ENCODE results near the gene ITGB1. TPM values are rescaled to one million over a fixed set of nuclear protein-coding genes. Genes with fewer than 3 reads are reported as not detected.
A peak's percentile ranks its signal among the peaks of the same experiment; 100 is the strongest.
"Not testable (repeated sequence)": the region's sequence is repeated elsewhere in the genome, so short reads cannot be mapped to it uniquely, and the experiment has no call there.

ITGB1 gene
- total RNA-seq, 2 donors from 2014 or later = 1,298 to 1,367 TPM

DNA sequence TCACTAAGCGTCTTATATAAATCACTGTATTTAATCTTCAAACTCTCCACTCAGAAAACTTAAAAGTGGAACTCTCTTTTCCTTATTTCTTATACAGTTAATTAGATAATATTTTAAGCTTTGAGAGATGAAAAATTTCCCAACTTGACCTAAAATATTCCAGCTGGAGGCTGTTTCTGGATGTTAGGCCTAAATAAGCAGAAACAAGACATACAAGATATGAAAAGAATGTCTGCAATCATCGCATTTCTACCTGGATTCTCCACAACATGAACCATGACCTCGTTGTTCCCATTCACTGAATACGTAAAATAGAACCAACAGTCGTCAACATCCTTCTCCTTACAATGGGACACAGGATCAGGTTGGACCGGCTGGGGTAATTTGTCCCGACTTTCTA is 48.1 kb downstream of the ITGB1 start:
- DNase-seq (ENCODE audit: low spot score); intact Hi-C loops (cut with DNase I): not testable (repeated sequence)

DNA sequence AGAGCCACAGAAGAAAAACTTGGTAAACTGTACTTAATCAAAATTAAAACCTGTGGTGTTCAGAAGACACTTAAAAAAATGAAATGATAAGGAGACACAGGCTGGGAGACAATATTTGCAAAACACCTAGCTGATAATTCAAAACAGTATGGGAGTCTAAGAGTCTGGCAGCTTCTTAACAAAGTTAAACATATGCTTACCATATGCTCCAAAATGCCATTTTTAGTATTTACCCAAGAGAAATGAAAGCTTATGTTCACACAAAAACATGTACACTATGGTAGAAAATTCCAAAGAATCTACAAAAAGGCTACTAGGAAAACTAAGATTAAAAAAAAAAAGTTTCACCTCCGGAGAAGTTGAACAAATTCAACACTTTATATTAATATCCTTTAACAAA is 48.6 kb downstream of the ITGB1 start:
- intact Hi-C loops (cut with DNase I) = no loop called here
- DNase-seq (ENCODE audit: low spot score) = no peak

DNA sequence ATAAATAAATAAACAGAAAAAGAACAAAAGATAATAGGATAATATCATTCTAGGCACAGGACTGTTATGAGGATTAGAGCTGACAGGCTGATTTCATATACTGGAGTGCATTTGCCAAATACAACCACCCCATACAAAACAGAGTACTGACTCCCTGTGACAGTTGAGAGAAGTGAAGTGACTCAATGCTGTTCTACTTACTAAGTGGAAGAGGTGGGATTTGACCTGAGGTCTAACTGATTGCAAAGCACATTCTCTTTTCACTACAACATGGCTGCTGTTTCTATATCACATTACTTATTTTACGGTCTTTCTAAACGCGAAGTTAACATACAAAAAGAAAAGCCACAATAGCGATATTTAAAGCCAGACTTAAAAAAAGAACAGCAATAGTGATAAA is 51.4 kb downstream of the ITGB1 start:
- no peak for DNase-seq (ENCODE audit: low spot score)
- intact Hi-C loops (cut with DNase I) = no loop called here

DNA sequence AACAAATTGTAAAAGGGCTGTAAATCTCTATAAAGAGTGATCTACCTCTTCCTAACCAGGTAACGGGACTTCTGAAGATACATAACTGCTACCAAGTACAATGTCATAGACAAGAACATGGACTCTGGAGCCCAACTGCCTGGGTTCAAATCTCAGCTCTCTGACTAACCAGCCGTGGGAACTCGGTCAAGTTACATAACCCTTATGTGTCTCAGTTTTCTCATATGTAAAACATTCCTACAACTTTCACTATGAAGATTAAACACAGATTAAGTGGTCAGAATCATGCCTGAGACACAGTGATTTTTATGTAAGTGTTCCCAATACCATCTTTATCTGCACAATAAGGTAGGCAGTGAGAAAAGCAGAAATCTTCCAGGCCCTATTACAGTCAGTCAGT is 52.6 kb downstream of the ITGB1 start:
- intact Hi-C loops (cut with DNase I) = no loop called here
- no peak for DNase-seq (ENCODE audit: low spot score)

DNA sequence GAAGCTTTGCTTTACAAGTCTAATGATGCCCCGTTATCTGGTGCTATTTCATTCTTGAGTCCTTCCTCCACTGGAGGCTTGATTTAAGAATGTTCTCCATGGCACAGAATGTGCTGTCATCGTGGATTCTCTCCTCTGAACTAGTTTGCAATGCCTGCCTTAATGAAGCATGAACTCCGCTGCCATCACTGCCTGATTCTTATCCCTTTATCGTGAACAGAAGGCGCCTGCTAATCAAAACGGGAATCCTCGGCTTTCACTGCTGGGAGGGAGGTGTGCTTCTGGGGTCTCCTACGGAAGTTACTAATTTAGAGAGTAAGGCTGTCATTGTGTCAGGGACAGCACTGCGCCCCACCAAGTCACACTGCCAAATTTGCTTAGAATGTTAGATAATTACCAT is 56.2 kb downstream of the ITGB1 start:
- no peak for DNase-seq (ENCODE audit: low spot score)
- intact Hi-C loops (cut with DNase I) = no loop called here

DNA sequence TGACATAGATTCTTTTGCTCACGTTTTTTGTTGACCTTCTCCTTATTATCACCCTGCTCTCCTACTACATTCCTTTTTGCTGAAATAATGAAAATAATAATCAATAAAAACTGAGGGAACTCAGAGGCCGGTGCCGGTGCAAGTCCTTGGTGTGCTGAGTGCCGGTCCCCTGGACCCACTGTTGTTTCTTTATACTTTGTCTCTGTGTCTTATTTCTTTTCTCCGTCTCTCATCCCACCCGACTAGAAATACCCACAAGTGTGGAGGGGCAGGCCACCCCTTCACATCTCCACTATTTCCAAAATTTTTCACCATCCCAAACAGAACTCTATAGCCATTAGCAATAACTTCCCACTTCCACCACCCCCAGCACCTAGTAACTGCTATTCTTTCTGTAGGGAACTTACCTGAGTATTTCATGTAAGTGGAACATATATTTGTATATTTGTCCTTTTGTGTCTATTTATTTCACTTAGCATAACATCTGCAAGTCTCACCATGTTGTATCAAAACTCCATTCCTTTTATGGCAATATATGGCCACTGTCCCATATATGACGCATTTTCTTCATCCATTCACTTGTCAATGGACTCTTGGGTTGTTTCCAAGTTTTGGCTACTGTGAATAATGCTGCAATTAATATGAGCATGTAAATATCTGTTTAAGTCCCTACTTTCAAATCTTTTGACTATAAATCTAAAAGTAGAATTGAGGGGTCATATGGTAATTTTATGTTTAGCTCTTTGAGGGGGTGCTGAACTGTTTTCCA is 62.6 kb downstream of the ITGB1 start:
- intact Hi-C loops (cut with DNase I); DNase-seq (ENCODE audit: low spot score): not testable (repeated sequence)

DNA sequence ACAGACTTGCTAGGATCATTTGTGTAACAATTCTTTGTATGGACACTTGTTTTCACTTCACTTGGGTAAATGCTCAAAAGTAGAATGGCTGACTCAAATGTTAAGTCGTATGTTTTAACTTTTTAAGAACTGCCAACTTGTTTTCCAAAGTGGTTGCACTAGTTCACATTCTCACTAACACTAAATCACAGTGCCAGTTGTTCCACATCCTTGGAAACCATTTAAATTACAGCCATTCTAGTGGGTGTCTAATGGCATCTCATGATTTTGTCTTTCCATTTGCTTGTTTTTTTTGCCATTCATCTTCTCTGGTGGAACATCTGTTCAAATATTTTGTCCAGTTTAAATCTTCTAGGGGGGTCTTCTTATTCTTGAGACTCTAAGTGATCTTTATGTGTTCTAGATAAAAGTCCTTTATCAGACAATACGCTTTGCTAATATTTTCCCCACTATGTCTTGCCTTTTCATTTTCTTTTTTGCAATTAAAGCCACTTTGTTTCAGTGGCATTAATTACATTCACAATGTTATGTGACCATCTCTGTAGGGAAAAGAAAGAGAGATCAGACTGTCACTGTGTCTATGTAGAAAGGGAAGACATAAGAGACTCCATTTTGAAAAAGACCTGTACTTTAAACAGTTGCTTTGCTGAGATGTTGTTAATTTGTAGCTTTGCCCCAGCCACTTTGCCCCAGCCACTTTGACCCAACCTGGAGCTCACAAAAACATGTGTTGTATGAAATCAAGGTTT is 63.9 kb downstream of the ITGB1 start:
- intact Hi-C loops (cut with DNase I) = no loop called here
- no peak for DNase-seq (ENCODE audit: low spot score)

DNA sequence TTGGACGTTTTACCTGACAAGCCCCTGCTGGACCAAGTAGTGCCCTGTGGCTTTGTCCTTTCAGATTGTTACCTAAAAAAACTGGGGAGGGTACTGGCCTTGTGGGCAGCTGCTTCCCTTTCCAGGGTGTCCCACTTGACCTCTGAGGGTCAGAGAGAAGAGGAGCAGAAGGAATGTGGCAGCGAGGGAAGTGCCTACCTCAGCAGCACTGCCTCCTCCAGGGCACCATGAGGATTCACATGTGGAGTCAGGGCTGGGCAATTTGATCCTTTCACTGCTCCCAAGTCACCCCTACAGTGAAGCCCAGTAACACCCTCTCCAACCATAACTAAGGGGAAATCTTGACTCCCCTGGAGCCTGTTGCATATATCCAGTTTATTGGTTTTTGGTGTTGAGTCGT is 64.6 kb downstream of the ITGB1 start:
- DNase-seq (ENCODE audit: low spot score) = peak; percentile 34
- intact Hi-C loops (cut with DNase I) = no loop called here

DNA sequence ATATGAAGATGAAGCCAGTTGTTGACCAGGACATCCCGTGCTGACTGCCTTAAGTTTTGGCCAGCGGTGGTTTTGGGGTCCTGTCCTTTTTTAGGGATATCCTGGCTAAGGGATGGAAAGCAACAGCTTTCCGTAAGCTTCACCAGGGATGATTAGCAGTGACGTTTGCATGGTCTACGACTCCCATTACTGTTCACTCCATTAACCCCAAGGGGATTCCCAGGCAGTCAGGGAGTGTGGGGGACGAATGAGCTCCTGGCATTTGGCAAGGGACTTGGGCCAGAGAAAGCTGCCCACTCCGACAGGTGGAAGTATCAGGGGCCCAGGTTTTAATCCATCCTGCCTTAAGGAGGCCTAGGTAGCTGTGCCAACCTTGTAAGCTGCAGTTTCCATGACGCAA is 66.8 kb downstream of the ITGB1 start:
- DNase-seq (ENCODE audit: low spot score) = peak; percentile 59
- intact Hi-C loops (cut with DNase I) = no loop called here

DNA sequence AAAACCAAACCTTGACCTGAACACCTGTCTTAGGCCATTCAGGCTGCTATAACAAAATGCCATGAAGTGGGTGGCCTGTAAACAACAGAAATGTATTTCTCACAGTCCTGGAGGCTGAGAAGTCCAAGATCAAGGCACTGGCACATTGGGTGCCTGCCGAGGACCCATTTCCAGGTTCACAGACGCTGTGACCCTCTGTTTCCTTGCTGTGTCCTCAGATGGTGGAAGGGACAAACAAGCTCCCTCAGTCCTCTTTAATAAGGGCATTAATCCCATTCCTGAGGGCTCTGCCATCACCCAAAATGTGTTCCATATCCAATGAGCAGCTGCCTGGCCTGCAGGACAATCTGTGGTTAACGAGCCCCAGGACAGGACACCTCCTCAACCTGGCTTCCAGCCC is 67.6 kb downstream of the ITGB1 start:
- intact Hi-C loops (cut with DNase I) = no loop called here
- DNase-seq (ENCODE audit: low spot score) = peak; percentile 26

DNA sequence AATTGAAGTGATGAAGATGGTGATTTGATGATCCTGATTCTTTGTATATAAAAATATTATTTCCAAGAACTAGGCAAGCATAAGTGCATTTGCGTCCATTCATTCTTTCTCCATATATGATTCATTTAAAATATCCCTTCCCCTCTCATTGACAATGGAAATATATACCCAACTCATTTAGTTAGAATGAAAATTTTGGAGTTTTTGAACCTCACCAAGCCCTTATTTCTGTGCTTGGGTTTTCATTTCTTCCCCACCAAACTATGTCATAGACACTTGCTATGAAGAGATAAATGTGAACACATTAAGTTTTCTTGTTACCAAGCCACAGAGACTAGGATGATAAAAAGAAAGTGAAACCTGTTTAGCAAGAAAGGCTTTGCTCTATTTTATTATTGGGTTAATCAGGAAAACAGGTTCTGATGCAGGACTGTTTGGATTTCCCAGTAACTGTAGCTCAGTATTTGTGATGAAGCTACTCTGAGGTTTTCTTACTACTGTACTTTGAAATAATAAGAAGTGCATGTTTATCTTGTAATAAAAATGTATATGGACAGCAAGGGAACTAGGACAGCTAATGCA is 68.3 kb downstream of the ITGB1 start:
- intact Hi-C loops (cut with DNase I) = no loop called here
- no peak for DNase-seq (ENCODE audit: low spot score)

DNA sequence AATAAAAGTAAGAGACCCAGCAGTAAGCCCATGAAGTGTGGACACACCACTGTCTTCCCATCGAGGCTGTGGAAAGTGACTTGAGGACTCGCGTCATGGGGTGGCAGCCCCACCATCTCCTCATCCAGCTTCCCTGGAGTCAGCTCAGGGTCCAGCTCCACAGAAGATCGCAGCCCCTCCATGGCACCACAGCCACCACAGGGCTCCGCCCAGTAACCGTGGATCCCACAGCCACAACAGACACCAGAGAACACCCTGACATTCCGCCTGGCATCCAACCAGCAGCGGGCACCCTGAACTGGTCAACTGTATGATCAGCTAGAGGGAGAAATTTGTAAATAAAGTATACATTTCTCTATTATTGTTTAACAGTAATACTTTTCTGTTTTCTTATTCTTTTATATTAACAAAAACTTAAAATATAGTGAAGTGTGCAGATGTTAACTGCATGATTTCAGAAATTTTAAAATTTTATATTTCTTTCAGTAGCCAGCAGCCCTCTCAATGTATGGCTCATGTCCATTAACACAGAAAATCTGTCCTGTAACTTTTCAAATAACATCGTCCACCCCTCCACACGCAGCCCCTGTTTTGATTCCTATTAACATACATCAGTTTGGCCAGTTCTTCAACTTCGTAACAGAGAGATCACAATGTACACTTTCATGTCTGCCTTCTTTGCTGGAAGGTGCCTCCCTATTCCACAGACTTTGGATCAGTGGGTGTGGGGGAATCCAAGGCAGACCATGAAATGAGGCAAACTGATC is 69.7 kb downstream of the ITGB1 start:
- DNase-seq (ENCODE audit: low spot score) = no peak
- intact Hi-C loops (cut with DNase I) = no loop called here

DNA sequence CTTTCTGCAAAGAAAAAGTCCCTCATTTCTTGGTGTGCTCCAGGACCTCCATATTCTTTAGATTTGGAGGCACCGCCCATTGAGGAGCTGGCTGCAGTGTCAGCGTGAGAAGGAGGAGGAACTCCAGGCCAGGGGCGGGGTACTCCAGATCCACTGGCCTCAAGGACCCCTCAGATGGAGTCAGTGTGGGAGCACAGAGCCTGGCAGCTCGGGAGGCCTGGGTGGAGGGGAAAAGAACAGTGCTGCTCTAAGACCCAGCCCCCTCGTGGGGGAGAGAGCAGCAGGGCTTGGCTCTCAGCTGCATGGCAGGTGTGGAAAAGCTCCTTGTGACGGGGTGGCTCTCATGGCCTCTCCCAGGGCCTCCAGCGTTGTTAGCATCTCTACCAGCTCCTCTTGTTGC is 70.5 kb downstream of the ITGB1 start:
- no peak for DNase-seq (ENCODE audit: low spot score)
- intact Hi-C loops (cut with DNase I) = no loop called here

DNA sequence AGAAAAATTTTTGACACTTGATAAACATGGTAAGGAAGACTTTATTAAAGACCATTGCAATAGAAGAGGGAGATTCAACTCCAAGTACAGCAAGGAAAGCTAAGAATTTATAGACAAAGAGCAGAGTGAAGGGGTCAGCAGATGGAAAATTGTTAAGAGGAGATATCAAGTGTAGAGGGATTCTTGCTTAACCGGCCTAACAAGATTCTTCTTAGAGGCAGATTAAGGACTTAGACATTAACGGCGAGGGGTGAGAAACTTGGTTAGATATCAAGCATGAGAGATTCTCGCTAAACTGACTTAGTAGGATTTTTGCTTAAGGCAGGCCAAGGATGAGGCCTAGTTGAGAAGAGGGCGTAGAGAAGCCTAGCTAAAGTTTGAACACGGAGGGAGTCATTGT is 76.0 kb downstream of the ITGB1 start:
- intact Hi-C loops (cut with DNase I) = no loop called here
- DNase-seq (ENCODE audit: low spot score) = no peak

DNA sequence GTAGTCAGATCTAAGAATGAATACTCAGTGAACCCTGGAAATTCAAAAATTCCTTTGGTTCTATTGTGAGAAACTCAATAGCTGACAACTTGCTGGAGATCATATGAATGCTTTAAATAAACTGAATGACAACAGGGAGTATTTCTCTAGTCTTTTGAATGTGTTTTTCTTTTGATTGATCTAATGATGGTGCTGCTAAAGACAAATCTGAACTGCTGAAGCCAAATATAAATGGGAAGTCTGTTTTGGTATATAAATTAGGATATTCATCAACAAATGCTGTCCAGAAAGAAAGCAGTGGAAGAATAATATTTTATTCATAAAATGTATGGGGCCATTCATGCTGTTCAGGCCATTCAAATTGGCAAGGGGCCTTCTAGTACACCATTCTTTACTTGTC is 79.4 kb downstream of the ITGB1 start:
- intact Hi-C loops (cut with DNase I) = no loop called here
- DNase-seq (ENCODE audit: low spot score) = no peak

DNA sequence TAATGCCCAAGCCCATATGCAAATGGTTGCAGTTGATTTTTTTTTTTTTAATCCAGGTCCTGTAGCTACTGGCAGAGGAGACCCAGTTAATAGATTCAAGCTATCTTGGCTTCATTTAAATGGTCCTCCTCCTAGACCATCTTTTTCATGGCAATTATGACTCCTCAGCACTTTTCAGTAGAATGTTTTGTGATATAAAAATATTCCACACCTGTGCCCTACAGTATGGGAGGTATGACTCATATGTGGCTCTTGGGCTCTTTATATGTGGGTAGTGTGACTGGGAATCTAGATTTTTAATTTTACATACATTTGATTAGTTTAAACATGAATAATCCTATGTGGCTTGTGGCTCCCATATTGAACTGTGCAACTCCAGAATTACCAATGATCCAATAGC is 80.1 kb downstream of the ITGB1 start:
- no peak for DNase-seq (ENCODE audit: low spot score)
- intact Hi-C loops (cut with DNase I) = no loop called here

DNA sequence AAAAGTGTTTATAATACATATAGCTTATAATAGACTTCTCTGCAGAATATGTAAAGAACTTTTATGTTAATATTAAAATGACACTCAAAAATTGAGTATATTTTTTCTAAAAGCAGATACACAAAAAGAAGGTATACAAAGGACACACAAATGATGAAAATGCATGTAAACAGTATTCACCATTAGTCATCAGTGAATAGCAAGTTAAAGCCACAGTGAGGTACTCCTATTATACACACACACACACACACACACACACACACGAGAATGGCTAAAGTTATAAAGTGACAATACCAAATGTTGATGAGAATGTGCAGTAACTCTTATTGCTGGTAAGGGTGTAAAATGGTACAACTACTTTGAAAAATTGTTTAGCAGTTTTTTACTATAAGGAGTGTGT is 92.9 kb downstream of the ITGB1 start:
- intact Hi-C loops (cut with DNase I) = no loop called here
- DNase-seq (ENCODE audit: low spot score) = no peak

DNA sequence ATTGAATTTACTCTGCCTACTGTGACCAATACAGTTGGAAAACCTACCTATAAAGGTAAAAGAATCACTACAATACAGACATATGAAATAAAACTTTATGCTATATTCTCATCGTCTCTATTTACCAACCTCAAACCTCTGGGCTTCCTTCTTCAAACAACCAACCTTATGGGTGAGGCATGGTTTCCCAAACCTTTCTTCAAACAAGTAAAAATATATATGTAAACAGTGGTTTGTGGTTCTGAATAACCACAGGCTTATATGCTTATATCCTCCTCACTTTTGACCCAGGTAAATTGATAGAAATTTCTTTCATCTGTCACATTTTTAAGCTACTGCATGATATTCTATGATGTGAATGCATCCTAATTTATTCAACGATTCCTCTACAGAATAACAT is 103.6 kb downstream of the ITGB1 start:
- no peak for DNase-seq (ENCODE audit: low spot score)
- intact Hi-C loops (cut with DNase I) = no loop called here

DNA sequence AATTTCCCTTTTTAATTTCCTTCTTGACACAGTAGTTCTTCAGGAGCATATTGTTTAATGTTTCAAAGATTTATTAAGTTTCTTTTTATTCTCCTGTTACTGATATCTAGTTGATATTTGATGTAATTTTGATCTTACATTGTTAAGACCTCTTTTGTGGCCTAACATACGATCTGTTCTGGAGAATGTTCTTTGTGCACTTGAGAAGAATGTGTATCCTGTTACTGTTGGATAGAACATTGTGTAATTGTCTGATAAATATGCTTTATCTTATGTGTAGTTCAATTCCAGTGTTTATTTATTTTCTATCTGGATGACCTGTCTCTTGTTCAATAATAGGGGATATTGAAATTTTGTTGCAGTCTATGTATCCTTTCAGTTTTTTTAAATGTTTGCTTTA is 106.7 kb downstream of the ITGB1 start:
- intact Hi-C loops (cut with DNase I) = no loop called here
- no peak for DNase-seq (ENCODE audit: low spot score)

All from posterior vena cava (tissue), 2 donors.